ENCODE measurements around the gene TMEM94. TPM values are rescaled to one million over a fixed set of nuclear protein-coding genes. Genes with fewer than 3 reads are reported as not detected.

TMEM94 gene
- total and polyA plus RNA-seq, 2 of the 13 experiments (the other 11 are each of a cell fraction or from before 2014, with no cell fraction given) = 32.6 to 134 TPM

DNA sequence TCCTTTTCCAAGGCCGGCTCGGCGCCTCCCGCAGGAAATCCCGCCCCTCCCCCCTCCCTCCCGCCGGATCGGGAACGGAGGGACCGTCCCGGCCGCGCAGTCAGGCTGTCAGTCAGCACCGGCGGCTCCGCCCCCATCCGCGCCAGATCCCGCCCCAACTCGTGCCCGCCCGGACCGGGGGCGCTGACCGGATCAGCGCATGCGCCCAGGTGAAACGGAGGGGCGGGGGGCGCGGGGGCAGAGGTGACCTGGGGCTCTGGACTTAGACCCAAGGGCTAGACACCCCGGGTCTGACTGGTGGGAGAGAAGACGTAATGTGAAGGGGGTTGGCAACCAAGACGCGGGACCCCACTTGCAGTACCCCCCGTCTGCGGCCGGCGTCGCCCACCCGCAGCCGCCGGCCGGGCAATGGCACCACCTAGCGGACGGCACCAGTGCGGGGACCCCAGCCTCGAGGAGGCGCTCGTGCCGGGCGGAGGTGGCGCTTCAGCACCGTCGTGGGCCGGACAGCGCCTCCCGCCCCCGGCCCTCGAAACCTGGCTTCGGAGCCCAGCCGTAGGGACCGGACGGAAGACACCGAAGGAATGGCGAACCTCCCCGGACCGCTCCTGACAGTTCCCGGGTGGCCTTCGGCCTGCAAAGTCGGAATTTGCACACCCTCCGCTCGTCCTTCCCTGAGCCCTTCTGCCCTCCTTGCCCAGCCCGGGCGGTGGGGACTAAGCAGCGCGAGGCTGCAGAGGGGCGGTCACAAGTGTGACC is 59.2 kb downstream of the TMEM94 start, which contains the start of gene CASKIN2 (continued):
- TF ChIP-seq ZNF567 (CRISPR knock-in tag; IDR thresholded peaks at IDR 0.05; ENCODE audit: borderline replicate concordance) (peak; percentile 79; the same call in 1 of the 2 replicates), ZNF749 (CRISPR knock-in tag; IDR thresholded peaks at IDR 0.05; ENCODE audit: borderline replicate concordance) (peak; percentile 60; the same call in 1 of the 2 replicates), SYNCRIP (IDR thresholded peaks at IDR 0.05; ENCODE audit: insufficient read depth, low read depth, low read length) (no peak), ZNF20 (CRISPR knock-in tag; IDR thresholded peaks at IDR 0.05) (peak; percentile 94), PHF21A (CRISPR knock-in tag; IDR thresholded peaks at IDR 0.05) (peak; percentile 91), ZNF850 (CRISPR knock-in tag; conservative IDR thresholded peaks at IDR 0.05) (no peak), ZSCAN20 (CRISPR knock-in tag; IDR thresholded peaks at IDR 0.05; ENCODE audit: borderline replicate concordance) (peak; percentile 91; the same call in 1 of the 2 replicates), HNF4A (CRISPR knock-in tag; IDR thresholded peaks at IDR 0.05) (peak; percentile 49; the same call in 1 of the 2 replicates), ZNF605 (CRISPR knock-in tag; IDR thresholded peaks at IDR 0.05) (peak; percentile 91), CEBPZ (IDR thresholded peaks at IDR 0.05; ENCODE audit: low read length) (no peak), ZFP90 (CRISPR knock-in tag; IDR thresholded peaks at IDR 0.05; ENCODE audit: borderline replicate concordance) (peak; percentile 95), EED (CRISPR knock-in tag; IDR thresholded peaks at IDR 0.05) (peak; percentile 98), ZMYM4 (CRISPR knock-in tag; IDR thresholded peaks at IDR 0.05) (peak; percentile 39), NFE2L2 (IDR thresholded peaks at IDR 0.05; ENCODE audit: low read length) (no peak), ARHGAP35 (CRISPR knock-in tag; IDR thresholded peaks at IDR 0.05; ENCODE audit: borderline replicate concordance) (peak; percentile 89), ATRX (CRISPR knock-in tag; IDR thresholded peaks at IDR 0.05; ENCODE audit: borderline replicate concordance) (no peak), NAIF1 (CRISPR knock-in tag; IDR thresholded peaks at IDR 0.05; ENCODE audit: borderline replicate concordance) (peak; percentile 85; the same call in 1 of the 2 replicates), ZNF557 (CRISPR knock-in tag; IDR thresholded peaks at IDR 0.05) (peak; percentile 72; the same call in 1 of the 2 replicates), ZUFSP (CRISPR knock-in tag; IDR thresholded peaks at IDR 0.05; ENCODE audit: borderline replicate concordance) (0 out of 2 replicates have a peak, but pooled peaks have one; percentile 83)

All from HepG2 (cell line).